WI38 (cell line): ENCODE data around the gene ZBTB38.
A peak's percentile ranks its signal among the peaks of the same experiment; 100 is the strongest.

Experiments used
- H3K4me3 ChIP-seq: 2 replicates; pipeline ENCODE4 v1.5.1; 2011; ENCODE audit warnings: low read depth, mild to moderate bottlenecking, control low read depth, low read length
- TF ChIP-seq, protein P1 (sequence below): IDR thresholded peaks from 2 replicates; pipeline ENCODE4 v1.5.1; 2012; ENCODE audit warnings: low read depth, mild to moderate bottlenecking, control low read depth, low read length

Gene ZBTB38

DNA sequence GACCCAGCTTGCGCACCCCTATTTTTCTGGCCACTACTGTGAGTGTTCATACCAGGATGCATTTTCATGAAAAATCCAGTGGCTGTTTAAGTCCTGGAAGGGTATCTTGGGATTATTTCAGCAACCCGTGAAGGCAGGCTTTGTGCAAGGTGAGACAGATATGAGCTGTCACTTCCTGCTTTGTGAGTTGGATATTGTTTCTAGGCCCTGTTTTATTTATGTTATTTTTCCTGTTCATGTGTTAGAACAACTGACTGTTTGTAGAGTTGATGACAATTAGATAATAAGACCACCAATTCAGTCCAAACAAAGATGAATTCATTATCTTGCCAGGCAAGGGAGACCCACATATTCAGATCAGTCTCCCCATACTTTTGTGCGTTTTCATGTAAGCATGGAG, 42.5 kb downstream of the ZBTB38 start:
- TF ChIP-seq, protein P1, sequence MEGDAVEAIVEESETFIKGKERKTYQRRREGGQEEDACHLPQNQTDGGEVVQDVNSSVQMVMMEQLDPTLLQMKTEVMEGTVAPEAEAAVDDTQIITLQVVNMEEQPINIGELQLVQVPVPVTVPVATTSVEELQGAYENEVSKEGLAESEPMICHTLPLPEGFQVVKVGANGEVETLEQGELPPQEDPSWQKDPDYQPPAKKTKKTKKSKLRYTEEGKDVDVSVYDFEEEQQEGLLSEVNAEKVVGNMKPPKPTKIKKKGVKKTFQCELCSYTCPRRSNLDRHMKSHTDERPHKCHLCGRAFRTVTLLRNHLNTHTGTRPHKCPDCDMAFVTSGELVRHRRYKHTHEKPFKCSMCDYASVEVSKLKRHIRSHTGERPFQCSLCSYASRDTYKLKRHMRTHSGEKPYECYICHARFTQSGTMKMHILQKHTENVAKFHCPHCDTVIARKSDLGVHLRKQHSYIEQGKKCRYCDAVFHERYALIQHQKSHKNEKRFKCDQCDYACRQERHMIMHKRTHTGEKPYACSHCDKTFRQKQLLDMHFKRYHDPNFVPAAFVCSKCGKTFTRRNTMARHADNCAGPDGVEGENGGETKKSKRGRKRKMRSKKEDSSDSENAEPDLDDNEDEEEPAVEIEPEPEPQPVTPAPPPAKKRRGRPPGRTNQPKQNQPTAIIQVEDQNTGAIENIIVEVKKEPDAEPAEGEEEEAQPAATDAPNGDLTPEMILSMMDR, result no peak

DNA sequence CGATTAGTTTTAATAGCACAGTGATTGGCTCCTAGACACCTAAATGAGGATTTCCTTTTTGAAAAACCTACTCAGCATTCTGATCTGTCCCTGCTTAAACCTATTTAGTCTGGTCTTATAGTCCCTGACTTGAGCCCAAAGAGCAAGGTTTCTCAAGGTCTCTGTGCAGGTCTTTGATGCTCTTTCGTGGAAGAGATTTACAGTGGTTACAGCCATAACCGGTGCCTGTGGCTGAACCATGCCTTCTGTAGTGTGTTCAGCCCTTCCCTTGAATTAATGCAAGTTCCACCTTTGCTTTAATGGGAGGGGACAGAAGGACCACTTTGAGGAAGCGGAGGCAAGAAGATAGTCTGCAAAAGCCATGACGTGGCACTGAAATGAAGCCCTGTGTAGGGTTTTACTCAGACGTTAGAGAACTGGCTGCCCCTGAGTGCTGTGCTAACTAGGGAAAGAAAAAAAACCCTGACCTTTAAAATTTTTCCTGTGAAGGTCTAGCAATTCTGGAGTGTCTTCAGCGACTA, 43.0 kb downstream of the ZBTB38 start:
- TF ChIP-seq, protein P1, result no peak
- H3K4me3 ChIP-seq, result no peak overlapping the region

More for the DNA sequence above, 42.5 kb downstream of the ZBTB38 start:
- H3K4me3 ChIP-seq, result no peak overlapping the region

DNA sequence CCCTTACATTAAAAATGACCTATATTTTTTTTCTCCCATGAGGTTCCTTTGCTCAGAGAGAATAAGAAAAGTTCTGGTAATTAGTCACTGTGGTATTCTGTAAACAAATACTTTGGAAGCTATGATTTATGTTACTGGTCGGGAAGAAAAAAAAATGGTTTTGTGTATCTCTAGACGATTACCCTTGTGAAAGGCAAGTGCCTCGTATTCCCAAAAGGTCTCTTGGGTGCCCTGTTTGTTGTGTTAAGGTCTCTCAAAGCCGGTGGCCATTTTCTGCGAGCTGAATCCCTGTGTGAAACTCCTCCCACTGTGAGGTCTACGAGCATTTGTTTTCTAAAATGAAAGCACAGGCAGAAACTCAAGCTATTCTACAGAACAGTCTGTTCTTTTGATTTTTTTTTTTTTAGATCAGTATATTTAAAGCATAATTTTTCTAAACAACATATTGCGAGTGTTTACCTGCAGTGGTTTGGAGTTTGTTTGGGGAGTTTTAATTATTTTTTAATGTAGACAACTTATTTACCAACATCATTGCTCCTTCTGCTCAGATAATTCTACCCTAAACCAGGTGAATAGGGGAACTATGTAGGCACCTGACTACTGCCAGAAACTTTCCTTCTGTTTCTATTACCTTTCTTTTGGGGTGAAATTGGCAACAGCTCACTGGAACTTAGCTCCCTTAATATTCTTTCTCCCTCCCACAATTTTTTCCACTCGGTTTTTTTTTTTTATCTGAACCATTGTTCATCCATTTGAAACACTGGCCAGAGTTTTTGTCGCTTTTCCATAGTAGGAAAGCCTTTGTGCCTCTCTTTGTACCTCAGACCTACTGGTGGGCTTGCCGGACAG, 44.0 kb downstream of the ZBTB38 start:
- H3K4me3 ChIP-seq, result peak overlapping the region; percentile 35
- TF ChIP-seq, protein P1, result no peak

DNA sequence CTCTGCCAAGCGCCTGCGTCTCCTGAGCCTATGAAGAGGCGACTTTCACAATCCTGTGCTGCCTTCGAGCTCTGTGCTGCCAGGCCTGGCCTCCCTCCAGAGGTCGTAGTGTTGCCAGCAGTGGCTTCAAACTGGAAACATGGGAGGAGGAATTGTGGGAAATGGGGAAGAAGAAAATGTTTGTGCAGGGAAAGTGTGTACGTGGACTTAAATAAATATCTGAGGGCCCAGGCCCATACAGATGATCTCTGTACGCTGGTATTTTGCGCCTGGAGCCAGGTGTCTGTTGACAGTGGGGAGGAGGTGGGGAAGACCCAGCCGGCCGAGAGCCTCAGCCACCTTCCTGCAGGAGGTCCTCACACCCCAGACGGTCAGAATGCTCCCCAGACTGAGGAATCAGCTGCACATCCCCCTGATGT, 44.6 kb downstream of the ZBTB38 start:
- TF ChIP-seq, protein P1, result no peak
- peak overlapping the region; percentile 35 for H3K4me3 ChIP-seq

- 0 out of 2 replicates have a peak overlapping the region, but pooled peaks have one; percentile 35 for H3K4me3 ChIP-seq
- TF ChIP-seq, protein P1, result no peak
Observed at GRCh38 chr3:141413391-141413790, 45.1 kb downstream of the ZBTB38 start.

GRCh38 chr3:141413801-141414689, 45.7 kb downstream of the ZBTB38 start:
- TF ChIP-seq, protein P1, result no peak
- H3K4me3 ChIP-seq, result no peak overlapping the region
